WTC11 (cell line): ENCODE measurements around the gene AKR1B15. TPM values are rescaled to one million over a fixed set of nuclear protein-coding genes. Genes with fewer than 3 reads are reported as not detected.

Experiments
- ATAC-seq: fragments of 200-7000 bp; cut with Tn5 transposase; 2 replicates; pipeline ENCODE4 v1.10.0; 2021; ENCODE audit warnings: mild to moderate bottlenecking, moderate library complexity
- CTCF ChIA-PET: fragments of 300-600 bp; sonication (Branson Sonifier 250); formaldehyde crosslinking; loops from one replicate; lab custom pipeline; 2021; ENCODE audit warnings: antibody characterized with exemption; lab: Charles Lee
- POLR2A ChIA-PET: fragments of 350-600 bp; sonication (Branson Sonifier 250); formaldehyde crosslinking; loops from one replicate; lab custom pipeline; 2021; ENCODE audit warnings: antibody characterized with exemption; lab: Charles Lee
- DNase-seq: peaks from one replicate; pipeline ENCODE4 v3.0.0; 2021; ENCODE audit warnings: low spot score
- H3K27ac Mint-ChIP-seq: 2 replicates; pipeline ENCODE4 v1.8.0; 2021; ENCODE audit warnings: mixed read lengths
- H3K27me3 Mint-ChIP-seq: 2 replicates; pipeline ENCODE4 v1.8.0; 2021; ENCODE audit warnings: low read depth, mild to moderate bottlenecking, moderate library complexity, mixed read lengths
- H3K36me3 Mint-ChIP-seq: 2 replicates; pipeline ENCODE4 v1.8.0; 2021; ENCODE audit warnings: mixed read lengths
- H3K4me1 Mint-ChIP-seq: 2 replicates; pipeline ENCODE4 v1.8.0; 2022; ENCODE audit warnings: mixed read lengths
- H3K4me3 Mint-ChIP-seq: 2 replicates; pipeline ENCODE4 v1.8.0; 2021; ENCODE audit warnings: mild to moderate bottlenecking, moderate library complexity, mixed read lengths
- H3K9me3 Mint-ChIP-seq: 2 replicates; pipeline ENCODE4 v1.8.0; 2021; ENCODE audit warnings: mixed read lengths
- CBFB ChIP-seq: sonication (generic); formaldehyde crosslinking; IDR thresholded peaks from 2 replicates; pipeline ENCODE4 v1.8.1; 2022; ENCODE audit warnings: mild to moderate bottlenecking, low read depth, missing genetic modification reagents
- CTCF ChIP-seq: fragments of 200-600 bp; IDR thresholded peaks from 2 replicates; pipeline ENCODE4 v1.8.0; 2022; ENCODE audit warnings: antibody characterized with exemption
- FOXJ3 ChIP-seq: sonication (generic); formaldehyde crosslinking; IDR thresholded peaks from 2 replicates; pipeline ENCODE4 v1.9.0; 2021; ENCODE audit warnings: missing genetic modification reagents, mild to moderate bottlenecking, borderline replicate concordance
- FOXP1 ChIP-seq: sonication (generic); formaldehyde crosslinking; IDR thresholded peaks from 2 replicates; pipeline ENCODE4 v1.8.0; 2022; ENCODE audit warnings: missing genetic modification reagents, mild to moderate bottlenecking, moderate library complexity, borderline replicate concordance
- FOXP4 ChIP-seq: sonication (generic); formaldehyde crosslinking; IDR thresholded peaks from 2 replicates; pipeline ENCODE4 v1.8.0; 2022; ENCODE audit warnings: mild to moderate bottlenecking, missing genetic modification reagents
- KAT7 ChIP-seq: sonication (generic); formaldehyde crosslinking; IDR thresholded peaks from 2 replicates; pipeline ENCODE4 v1.8.1; 2023; ENCODE audit warnings: missing genetic modification reagents, mild to moderate bottlenecking, borderline replicate concordance
- MAX ChIP-seq: sonication (generic); formaldehyde crosslinking; IDR thresholded peaks from 2 replicates; pipeline ENCODE4 v1.8.0; 2022; ENCODE audit warnings: mild to moderate bottlenecking, missing genetic modification reagents
- MXD4 ChIP-seq: fragments of 250-450 bp; sonication (Bioruptor Pico); IDR thresholded peaks from 2 replicates; pipeline ENCODE4 v1.8.0; 2021; ENCODE audit warnings: mild to moderate bottlenecking, moderate library complexity, borderline replicate concordance
- NR1H2 ChIP-seq: sonication (generic); formaldehyde crosslinking; IDR thresholded peaks from 2 replicates; pipeline ENCODE4 v1.9.0; 2021; ENCODE audit warnings: mild to moderate bottlenecking, moderate library complexity, missing genetic modification reagents
- OVOL2 ChIP-seq: fragments of 250-450 bp; sonication (Bioruptor Pico); IDR thresholded peaks from 2 replicates; pipeline ENCODE4 v1.9.0; 2021; ENCODE audit warnings: mild to moderate bottlenecking, borderline replicate concordance
- PREB ChIP-seq: sonication (generic); formaldehyde crosslinking; IDR thresholded peaks from 2 replicates; pipeline ENCODE4 v1.8.1; 2022; ENCODE audit warnings: mild to moderate bottlenecking, missing genetic modification reagents, moderate library complexity, borderline replicate concordance
- PRRX2 ChIP-seq: fragments of 250-450 bp; sonication (Bioruptor Pico); IDR thresholded peaks from 2 replicates; pipeline ENCODE4 v1.8.0; 2021; ENCODE audit warnings: mild to moderate bottlenecking
- TEAD4 ChIP-seq: sonication (generic); formaldehyde crosslinking; IDR thresholded peaks from 2 replicates; pipeline ENCODE4 v1.8.0; 2022; ENCODE audit warnings: mild to moderate bottlenecking, missing genetic modification reagents
- ZNF219 ChIP-seq: sonication (generic); formaldehyde crosslinking; IDR thresholded peaks from 2 replicates; pipeline ENCODE4 v1.8.0; 2023; ENCODE audit warnings: missing genetic modification reagents, mild to moderate bottlenecking, borderline replicate concordance
- ZNF281 ChIP-seq: sonication (generic); formaldehyde crosslinking; IDR thresholded peaks from 2 replicates; pipeline ENCODE4 v1.8.0; 2023; ENCODE audit warnings: mild to moderate bottlenecking, missing genetic modification reagents
- ZNF317 ChIP-seq: sonication (generic); formaldehyde crosslinking; IDR thresholded peaks from 2 replicates; pipeline ENCODE4 v1.8.1; 2023; ENCODE audit warnings: low read depth, mild to moderate bottlenecking, moderate library complexity, missing genetic modification reagents, borderline replicate concordance
- ZNF396 ChIP-seq: fragments of 250-450 bp; sonication (Bioruptor Pico); IDR thresholded peaks from 2 replicates; pipeline ENCODE4 v1.8.0; 2021; ENCODE audit warnings: mild to moderate bottlenecking, moderate library complexity, borderline replicate concordance
- ZNF425 ChIP-seq: fragments of 250-450 bp; sonication (Bioruptor Pico); conservative IDR thresholded peaks from 2 replicates; pipeline ENCODE4 v1.9.0; 2021; ENCODE audit warnings: mild to moderate bottlenecking
- ZNF512 ChIP-seq: sonication (generic); formaldehyde crosslinking; IDR thresholded peaks from 2 replicates; pipeline ENCODE4 v1.8.1; 2022; ENCODE audit warnings: missing genetic modification reagents, borderline replicate concordance
- total RNA-seq: library from RNA; stranded (reverse); gene quantifications from 3 replicates; pipeline ENCODE4 v1.2.3, GENCODE V29; 2021

The AKR1B15 gene
- total RNA-seq, 1 experiment from 2014 or later: not detected

- Mint-ChIP-seq H3K27ac (no peak overlapping the region), H3K4me3 (no peak overlapping the region), H3K36me3 (no peaks in the 10 kb centered on the region), H3K4me1 (0 out of 2 replicates have a peak, but pooled peaks cover 3% of the 10 kb centered on the region), H3K27me3 (no peaks in the 10 kb centered on the region; the same call in 1 of the 2 replicates), H3K9me3 (no peaks in the 10 kb centered on the region)
- DNase-seq: no peak
- TF ChIP-seq ZNF317 (CRISPR knock-in tag): no peak
- TF ChIP-seq CTCF: no peak
- TF ChIP-seq ZNF396: no peak
- no peak for TF ChIP-seq PREB (CRISPR knock-in tag)
- TF ChIP-seq ZNF281 (CRISPR knock-in tag): no peak
- no peak for TF ChIP-seq FOXP1 (CRISPR knock-in tag)
- TF ChIP-seq MXD4 (CRISPR knock-in tag): no peak
- no peak for TF ChIP-seq ZNF425 (CRISPR knock-in tag)
- no peak for TF ChIP-seq ZNF219 (CRISPR knock-in tag)
- no peak for TF ChIP-seq TEAD4
- TF ChIP-seq OVOL2: no peak
- TF ChIP-seq NR1H2 (CRISPR knock-in tag): no peak
- TF ChIP-seq CBFB (CRISPR knock-in tag): no peak
- no peak for TF ChIP-seq MAX
- no peak for TF ChIP-seq PRRX2 (CRISPR knock-in tag)
- TF ChIP-seq FOXJ3: no peak
- no peak for TF ChIP-seq ZNF512 (CRISPR knock-in tag)
- TF ChIP-seq KAT7: no peak
- TF ChIP-seq FOXP4 (CRISPR knock-in tag): no peak
- ATAC-seq: no peak
- ChIA-PET POLR2A (no interaction called here), CTCF (interaction anchor here (0.6 to 1.0 kb wide), 2 partner anchors 13 to 476 kb away, joined by 3 to 5 read pairs; no protein-coding TSS in a partner anchor)
Measured at GRCh38 chr7:134500982-134501381, 47.9 kb upstream of the AKR1B15 start.
